Body of pancreas (tissue), 4 donors: Measurements from ENCODE around the gene TMEM233.

Experiments used
- CTCF ChIP-seq, 7 experiments: fragments of 450-650 bp in 4 of 7; fragments of 200-600 bp in 3 of 7; sonication (generic) in 3 of 7; IDR thresholded peaks; one replicate each; pipeline ENCODE4 v1.5.1; 2016 to 2019; ENCODE audit warnings: antibody characterized with exemption in 7 of 7
- POLR2A ChIP-seq, 3 donors: fragments of 450-650 bp; IDR thresholded peaks; one replicate each; pipeline ENCODE4 v1.6.1; 2016; ENCODE audit warnings: antibody characterized with exemption in 3 of 3, mild to moderate bottlenecking in 2 of 3

- TF ChIP-seq CTCF (IDR thresholded peaks at IDR 0.05): no peak
- TF ChIP-seq POLR2A (IDR thresholded peaks at IDR 0.05): no peak
Measured at GRCh38 chr12:119547001-119547400, 46.6 kb upstream of the TMEM233 start.
